ENCODE measurements around the gene SLC6A18.

GRCh38 chr5:1204693-1205242 lies 20.4 kb upstream of the SLC6A18 start:
- TF ChIP-seq CTCF (IDR thresholded peaks at IDR 0.05) (peak; percentile 21), SMC3 (IDR thresholded peaks at IDR 0.05; ENCODE audit: low read depth, low read length) (0 out of 2 replicates have a peak, but pooled peaks have one; percentile 20), SIN3A (IDR thresholded peaks at IDR 0.05; ENCODE audit: borderline replicate concordance, low read depth, low read length) (no peak), REST (IDR thresholded peaks at IDR 0.05; ENCODE audit: low read depth, low read length) (no peak), POLR2AphosphoS5 (IDR thresholded peaks at IDR 0.05; ENCODE audit: low read depth, low read length) (no peak), MAX (IDR thresholded peaks at IDR 0.05; ENCODE audit: low read depth) (no peak), EP300 (IDR thresholded peaks at IDR 0.05; ENCODE audit: borderline replicate concordance in 1 of 2, low read depth in 1 of 2, low read length in 1 of 2) (no peak), YY1 (IDR thresholded peaks at IDR 0.05; ENCODE audit: low read depth) (no peak)

Data from SK-N-SH (cell line).